GM18507 (cell line): ENCODE results near the gene SDF4.
"Not testable (repeated sequence)": the region's sequence is repeated elsewhere in the genome, so short reads cannot be mapped to it uniquely, and the experiment has no call there.

Source experiments
- DNase-seq: peaks from one replicate; pipeline ENCODE4 v3.0.0; 2011; ENCODE audit warnings: low read depth; ENCODE audit not compliant: insufficient read length; ENCODE audit errors: extremely low spot score
- FAIRE-seq: peaks from 2 replicates; lab custom pipeline; 2011; peaks lifted over from hg19 to GRCh38; lab: Jason Lieb, UNC

The SDF4 gene

DNA sequence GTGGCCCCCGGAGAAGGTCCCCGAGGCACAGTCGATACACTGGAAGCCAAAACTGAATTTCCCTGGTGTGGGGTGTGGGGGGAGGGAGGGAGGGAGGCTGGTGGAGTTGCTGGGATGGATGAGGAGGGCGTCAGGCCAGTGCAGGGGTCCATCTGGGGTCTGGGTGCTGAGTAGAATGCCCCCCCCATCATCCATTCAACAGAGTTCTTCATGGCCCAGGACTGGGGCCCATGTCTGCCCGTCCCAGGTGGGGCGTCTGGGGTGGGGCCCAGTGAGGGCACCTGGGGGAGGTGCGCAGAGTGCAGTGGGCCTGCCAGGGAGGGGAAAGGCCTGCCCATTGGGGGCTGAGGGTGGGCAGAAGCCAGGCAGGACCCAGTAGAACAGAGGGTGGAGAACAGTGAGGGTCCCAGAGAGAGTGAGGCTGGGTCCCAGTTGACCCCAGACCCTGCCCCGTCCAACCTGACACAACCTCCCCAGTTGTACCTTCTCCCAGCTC is 27.3 kb downstream of the SDF4 start:
- FAIRE-seq (no peak), DNase-seq (no peak)

GRCh38 chr1:1203561-1204424 is 28.0 kb downstream of the SDF4 start:
- FAIRE-seq (no peak), DNase-seq (no peak)

DNA sequence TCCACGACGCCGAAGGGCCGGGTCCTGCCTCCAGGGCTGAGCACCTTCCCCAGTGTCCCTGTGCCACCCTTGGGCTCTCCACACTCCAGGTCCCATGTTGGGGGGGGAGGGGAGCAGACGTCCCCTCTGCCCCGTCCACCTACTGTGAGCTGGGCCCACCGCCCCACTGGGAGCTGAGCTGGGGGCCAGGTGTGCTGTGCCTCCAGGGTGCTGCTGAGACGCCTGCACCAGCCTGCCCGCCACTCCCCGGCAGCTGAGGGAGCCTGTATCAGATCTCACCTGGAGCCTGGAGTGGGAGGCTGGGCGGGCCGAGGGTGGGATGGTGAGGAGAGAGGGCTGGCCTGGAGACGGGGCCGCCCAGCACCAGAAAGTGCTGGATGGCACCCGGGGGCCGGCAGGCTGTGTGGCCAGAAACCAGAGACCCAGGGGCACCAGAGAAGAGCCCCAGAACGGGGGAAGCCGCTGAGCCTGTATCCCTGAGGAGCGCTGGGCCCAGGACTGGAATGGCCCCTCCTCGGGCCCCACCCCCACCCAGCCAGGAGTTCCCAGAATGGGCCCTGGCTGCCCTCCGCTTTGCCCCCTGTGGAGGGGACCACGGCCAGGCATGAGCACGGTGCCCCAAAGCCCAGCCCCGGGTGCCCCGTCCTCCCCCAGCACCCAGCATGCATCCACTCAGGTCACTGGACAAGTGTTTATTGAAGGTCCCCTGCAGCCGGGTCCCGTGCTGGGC is 28.8 kb downstream of the SDF4 start:
- DNase-seq (no peak), FAIRE-seq (no peak)

DNA sequence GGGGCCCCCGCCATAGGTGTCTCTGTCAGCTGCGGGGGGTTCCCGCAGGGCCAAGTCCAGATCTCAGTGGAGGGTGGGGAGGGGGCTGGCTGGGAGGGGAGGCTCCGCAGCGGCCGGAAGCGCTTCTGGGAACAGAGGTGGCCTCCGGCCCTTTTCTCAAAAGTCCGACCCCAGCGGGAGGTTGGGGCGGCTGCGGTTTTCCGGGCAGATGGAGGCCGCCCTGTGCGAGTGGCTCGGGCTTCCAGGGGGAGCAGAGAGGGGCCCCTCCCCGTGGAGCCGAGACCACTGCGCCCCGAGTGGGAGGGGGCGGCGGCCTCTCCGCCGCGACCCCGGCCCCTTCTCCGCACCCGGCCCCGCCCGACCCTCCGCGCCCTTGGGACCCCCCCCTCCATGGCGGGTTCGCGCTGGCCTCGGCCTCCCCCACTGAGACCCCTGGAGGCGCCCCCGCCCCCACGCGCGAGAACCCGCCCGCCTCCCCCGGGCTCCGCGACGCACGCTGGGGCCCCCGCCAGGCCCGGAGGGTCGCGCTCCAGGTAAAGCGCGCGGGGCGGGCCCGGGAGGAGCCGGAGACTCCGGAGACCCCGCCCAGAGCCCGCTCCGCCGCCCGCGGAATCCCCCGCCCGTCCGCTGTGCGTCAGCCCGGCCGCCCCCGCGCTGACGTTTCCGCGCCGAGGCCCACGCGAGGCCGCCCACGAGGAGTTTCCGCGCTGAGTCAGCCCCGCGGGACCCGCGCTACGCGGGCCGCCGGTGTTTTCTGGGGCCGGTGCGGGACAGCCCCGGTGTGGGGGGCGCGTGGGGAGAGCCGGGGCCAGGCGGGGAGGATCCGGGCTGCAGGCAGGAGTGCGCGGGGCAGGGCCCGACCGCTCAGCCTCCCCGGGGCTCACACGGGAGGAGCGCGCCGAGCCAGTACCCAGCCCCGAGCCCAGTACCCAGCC is 30.7 kb downstream of the SDF4 start:
- peak; percentile 12 for FAIRE-seq
- peak; percentile 54 for DNase-seq

DNA sequence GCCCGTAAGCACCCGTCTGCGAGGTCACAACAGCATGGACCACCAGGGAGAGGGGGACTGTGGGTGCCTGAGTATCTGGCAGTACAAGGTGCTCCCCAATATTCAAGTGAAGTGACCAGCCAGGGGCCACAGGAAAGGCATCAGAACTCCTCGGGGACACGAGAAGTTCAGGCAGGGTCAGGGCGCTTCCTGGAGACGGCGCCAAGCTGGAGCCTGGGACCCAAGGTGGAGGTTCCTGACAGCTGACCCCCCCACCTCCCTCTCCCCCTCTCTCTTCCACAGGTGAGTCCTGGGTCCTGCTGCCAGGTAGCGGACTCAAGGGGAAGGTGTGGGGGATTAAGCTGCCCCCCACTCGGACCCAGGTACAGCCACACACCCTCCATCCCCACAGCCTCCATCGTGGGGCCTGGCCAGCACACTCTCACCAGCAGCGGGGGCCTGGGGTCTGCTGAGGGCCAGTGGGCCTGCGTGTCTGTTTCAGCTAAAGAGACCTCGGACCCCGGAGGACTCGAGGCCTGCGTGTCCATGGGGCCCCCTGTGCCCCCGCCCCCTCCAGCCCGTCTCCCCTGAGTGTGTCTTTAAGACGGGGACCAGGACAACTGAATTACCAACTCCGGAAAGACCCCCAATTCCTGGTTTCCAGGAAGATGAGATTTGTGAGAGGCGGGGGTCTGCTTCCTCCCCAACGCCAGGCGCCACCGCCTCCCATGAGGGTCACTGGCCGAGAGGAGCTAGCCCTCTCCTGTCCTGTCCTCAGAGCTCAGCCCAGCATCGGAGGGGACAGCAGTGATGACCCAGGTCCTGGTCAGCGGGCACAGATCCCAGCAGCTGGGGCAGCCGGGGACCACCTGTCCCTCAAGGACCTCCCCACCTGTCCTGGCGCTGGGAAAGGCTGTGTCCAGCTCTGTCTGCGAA is 31.6 kb downstream of the SDF4 start:
- FAIRE-seq (no peak), DNase-seq (no peak)

DNA sequence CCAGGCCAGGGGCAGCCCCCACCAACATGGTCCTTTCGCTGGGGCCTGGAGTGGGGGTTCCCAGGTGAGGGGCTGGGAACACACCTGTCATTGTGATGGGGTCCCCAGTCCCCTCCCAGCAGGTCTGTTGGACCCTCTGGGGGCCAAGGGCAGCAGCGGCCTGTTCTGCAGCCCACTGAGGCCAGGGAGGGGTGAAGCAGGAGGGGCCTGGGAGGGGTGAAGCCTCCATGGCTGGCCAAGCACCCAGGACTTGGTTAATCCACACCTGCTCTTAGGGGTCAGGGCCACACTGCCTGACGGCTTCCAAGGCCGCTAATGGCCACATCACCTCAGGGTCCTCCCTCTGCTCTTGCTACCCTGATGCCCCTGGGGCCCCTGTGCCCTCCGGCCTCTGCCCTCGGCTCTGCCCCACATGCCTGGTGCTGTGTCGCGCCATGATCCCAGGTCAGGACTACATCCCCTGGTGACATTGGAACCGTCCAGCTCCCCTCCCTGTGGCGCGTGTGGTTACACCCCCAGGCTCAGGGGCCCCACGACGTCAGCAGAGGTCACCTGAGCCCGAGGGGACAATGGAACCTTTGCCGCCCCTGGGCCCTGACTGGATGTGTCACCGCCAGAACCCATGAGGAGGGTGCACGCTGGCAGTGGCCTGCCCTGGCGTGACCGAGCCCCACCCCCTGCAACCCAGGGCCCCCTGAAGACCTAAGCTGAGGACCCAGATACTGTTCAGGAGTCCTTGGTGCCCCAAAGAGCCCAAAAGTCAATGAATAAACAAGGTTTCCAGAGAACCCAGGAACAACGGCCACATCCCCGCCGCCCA is 32.5 kb downstream of the SDF4 start:
- DNase-seq (no peak), FAIRE-seq (no peak)

- DNase-seq (no peak), FAIRE-seq (no peak)
Observed at GRCh38 chr1:1198423-1199140, 33.2 kb downstream of the SDF4 start.

- DNase-seq (no peak), FAIRE-seq (no peak)
Observed at GRCh38 chr1:1197551-1198422, 34.0 kb downstream of the SDF4 start.

GRCh38 chr1:1197188-1197500 is 34.7 kb downstream of the SDF4 start:
- FAIRE-seq (no peak), DNase-seq (no peak)

GRCh38 chr1:1196431-1197187 is 35.2 kb downstream of the SDF4 start:
- DNase-seq (no peak), FAIRE-seq (no peak)

DNA sequence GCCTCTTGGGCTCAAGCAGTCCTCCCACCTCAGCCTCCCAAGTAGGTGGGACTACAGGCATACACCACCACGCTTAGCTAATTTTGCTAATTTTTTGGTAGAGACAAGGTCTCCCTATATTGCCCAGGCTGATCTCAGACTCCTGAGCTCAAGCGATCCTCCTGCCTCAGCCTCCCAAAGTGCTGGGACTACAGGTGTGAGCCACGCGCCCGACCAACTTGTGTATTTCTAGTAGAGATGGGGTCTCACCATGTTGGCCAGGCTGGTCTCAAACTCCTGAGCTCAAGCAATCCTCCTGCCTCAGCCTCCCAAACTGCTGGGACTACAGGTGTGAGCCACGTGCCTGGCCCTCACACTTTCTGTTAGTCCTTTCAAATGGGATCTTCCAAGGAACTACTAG is 36.1 kb downstream of the SDF4 start:
- FAIRE-seq, DNase-seq: not testable (repeated sequence)

GRCh38 chr1:1194723-1195122 is 37.1 kb downstream of the SDF4 start:
- DNase-seq (no peak), FAIRE-seq (no peak)

DNA sequence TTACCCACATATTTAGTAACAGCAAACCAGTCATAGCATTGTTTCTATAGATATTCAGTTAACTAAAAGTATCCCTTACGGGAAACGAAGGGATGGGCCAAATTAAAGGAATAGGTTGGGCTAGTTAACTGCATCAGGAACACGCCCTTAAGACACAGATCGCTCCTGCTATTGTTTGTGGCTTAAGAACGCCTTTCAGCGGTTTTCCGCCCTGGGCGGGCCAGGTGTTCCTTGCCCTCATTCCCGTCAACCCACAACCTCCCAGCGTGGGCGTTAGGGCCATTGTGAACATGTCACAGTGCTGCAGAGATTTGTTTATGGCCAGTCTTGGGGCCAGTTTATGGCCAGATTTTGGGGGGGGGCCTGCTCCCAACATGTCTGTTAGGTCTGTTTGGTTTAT is 40.1 kb downstream of the SDF4 start:
- FAIRE-seq = no peak
- DNase-seq = no peak

- no peak for FAIRE-seq
- DNase-seq = no peak
Observed at GRCh38 chr1:1189111-1189510, 42.7 kb downstream of the SDF4 start.

DNA sequence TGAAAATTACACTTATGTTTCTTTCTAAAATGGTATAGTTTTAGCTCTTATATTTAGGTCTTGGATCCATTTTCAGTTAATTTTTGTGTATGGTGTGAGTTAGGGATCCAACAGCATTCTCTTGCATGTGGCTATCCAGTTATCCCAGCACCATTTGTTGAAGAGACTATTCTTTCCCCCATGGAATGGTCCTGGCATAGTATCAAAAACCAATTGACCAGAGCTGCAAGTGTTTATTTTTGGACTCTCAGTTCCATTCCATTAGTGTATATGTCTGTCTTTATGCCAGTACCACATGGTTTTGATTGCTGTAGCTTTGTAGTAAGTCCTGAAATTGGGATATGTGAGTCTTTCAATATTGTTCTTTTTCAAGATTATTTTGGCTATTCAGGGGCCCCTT is 43.9 kb downstream of the SDF4 start:
- FAIRE-seq (no peak), DNase-seq (no peak)
